ENCODE measurements around the gene ZSCAN5B.

The ZSCAN5B gene

DNA sequence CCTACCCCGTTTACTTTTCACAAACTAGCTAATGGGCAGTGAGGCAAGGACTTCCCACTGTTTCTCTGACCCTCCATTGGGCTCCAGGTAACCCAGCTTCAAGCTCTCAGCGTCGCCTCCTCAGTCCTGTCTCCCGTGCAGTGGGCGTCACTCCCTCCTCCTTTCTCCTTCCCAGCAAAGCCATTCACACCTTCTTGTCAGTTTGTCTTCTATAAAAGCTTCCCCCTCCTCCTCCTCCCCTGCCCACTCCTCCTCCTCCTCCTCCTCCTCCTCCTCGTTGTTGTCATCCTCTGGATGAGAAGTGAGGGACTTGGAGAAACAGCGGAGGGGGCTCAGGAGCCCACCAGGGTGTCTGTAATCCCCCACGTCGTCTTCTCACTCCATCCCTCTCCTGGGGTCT is 23.5 kb downstream of the ZSCAN5B start:
- TF ChIP-seq, protein P1, sequence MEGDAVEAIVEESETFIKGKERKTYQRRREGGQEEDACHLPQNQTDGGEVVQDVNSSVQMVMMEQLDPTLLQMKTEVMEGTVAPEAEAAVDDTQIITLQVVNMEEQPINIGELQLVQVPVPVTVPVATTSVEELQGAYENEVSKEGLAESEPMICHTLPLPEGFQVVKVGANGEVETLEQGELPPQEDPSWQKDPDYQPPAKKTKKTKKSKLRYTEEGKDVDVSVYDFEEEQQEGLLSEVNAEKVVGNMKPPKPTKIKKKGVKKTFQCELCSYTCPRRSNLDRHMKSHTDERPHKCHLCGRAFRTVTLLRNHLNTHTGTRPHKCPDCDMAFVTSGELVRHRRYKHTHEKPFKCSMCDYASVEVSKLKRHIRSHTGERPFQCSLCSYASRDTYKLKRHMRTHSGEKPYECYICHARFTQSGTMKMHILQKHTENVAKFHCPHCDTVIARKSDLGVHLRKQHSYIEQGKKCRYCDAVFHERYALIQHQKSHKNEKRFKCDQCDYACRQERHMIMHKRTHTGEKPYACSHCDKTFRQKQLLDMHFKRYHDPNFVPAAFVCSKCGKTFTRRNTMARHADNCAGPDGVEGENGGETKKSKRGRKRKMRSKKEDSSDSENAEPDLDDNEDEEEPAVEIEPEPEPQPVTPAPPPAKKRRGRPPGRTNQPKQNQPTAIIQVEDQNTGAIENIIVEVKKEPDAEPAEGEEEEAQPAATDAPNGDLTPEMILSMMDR (IDR thresholded peaks at IDR 0.05; ENCODE audit: borderline replicate concordance, insufficient read depth, low read depth, low read length), result no peak

DNA sequence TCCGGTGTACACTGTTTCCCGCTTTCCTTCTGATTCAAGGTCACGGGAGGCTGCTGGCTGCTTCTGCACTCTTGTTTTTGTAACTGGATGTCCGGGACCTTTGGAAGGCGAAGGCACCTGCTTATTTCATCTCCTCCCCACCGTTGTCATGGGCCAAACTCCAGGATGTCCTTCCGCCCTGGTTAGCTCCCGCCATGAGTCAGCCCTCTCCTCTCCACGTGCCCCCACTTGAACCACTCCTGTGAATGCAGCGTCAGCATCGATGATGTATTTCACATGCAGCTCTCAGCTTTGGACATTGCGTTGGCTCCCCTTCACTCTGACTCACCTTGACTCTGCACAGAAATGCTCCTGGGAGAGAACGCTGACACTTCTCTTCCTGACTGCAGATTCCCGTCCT is 27.3 kb downstream of the ZSCAN5B start:
- no peak overlapping the region for H3K4me3 ChIP-seq (ENCODE audit: low read depth, low read length)

More for the DNA sequence above, 23.5 kb downstream of the ZSCAN5B start:
- no peak overlapping the region for H3K4me3 ChIP-seq (ENCODE audit: low read depth, low read length)

DNA sequence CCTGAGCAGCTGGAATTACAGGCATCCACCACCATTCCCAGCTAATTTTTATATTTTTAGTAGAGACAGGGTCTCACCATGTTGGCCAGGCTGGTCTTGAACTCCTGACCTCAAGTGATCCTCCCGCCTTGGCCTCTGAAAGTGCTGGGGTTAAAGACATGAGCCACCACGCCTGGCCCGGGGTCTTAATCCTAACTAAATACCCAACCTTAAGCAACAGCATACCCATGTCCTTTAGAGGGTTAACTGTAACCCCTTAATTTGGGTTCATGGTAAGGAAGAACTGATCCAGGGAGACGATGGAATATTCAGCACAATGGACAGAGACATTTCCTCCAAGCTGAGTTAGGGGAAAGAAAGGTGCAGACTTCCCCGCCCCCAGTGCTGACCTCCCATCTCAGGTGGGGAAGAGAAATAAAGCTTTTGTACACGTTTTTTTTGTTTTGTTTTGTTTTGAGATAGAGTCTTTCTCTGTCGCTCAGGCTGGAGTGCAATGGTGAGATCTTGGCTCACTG is 30.5 kb downstream of the ZSCAN5B start:
- TF ChIP-seq, protein P1 (IDR thresholded peaks at IDR 0.05; ENCODE audit: borderline replicate concordance, insufficient read depth, low read depth, low read length), result no peak
- no peak overlapping the region for H3K4me3 ChIP-seq (ENCODE audit: low read depth, low read length)

More for the DNA sequence above, 27.3 kb downstream of the ZSCAN5B start:
- TF ChIP-seq, protein P1 (IDR thresholded peaks at IDR 0.05; ENCODE audit: borderline replicate concordance, insufficient read depth, low read depth, low read length), result no peak

DNA sequence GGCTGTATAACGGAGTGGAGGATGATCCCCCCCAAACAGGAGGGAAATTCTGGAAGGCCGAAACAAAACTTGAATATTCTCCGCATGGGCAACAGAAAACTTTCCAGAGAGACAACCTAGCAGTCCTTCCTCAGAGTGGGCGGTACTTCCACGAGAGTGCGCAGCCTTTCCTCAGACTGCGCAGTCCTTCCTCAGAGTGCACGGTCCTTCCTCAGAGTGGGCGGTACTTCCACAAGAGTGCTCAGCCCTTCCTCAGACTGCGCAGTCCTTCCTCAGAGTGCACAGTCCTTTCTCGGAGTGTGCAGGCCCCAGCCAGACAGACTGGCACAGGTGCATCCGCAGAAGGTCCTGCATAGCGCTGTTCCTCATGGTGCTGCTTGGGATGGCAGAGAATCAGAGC is 34.5 kb downstream of the ZSCAN5B start:
- TF ChIP-seq, protein P1 (IDR thresholded peaks at IDR 0.05; ENCODE audit: borderline replicate concordance, insufficient read depth, low read depth, low read length), result no peak
- no peak overlapping the region for H3K4me3 ChIP-seq (ENCODE audit: low read depth, low read length)

DNA sequence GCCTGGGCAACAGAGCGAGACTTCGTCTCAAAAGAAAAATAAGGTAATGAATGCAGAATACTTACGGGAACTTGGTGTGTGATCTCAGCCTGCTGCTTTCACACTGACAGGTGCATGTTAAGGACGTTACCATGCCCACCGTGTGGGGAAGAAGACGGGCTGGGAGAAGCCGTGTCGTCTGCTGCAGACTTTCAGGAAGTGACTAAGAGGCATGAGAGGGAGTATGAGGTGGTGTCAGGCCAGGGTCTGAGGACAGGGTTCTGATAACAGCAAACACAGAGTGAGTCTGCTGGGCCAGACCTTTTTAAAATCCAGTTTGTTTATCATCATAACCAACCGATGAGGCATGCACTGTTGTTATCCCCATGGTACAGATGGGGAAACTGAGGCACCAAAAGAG is 35.3 kb downstream of the ZSCAN5B start:
- H3K4me3 ChIP-seq (ENCODE audit: low read depth, low read length), result no peak overlapping the region
- TF ChIP-seq, protein P1 (IDR thresholded peaks at IDR 0.05; ENCODE audit: borderline replicate concordance, insufficient read depth, low read depth, low read length), result no peak

DNA sequence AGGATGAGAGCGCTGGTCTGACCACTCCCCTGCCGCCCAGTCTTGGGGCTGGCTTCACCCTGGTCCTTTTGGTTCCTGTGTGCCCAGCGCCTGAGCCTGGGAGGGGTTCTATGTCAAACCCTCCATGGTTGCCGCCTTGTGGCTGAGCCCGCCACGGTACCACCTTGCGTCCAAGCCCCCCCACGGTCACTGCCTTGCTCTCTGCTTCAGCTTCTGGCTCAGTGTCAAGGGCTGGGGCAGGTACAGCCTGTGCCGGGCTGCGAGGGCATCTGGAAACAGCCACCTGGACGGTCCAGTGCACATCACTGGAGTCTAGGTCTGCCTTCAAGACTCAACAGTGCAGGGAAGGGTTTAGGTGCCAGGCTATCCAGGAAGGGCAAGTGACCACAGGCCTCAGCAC is 36.0 kb downstream of the ZSCAN5B start:
- TF ChIP-seq, protein P1 (IDR thresholded peaks at IDR 0.05; ENCODE audit: borderline replicate concordance, insufficient read depth, low read depth, low read length), result no peak
- no peak overlapping the region for H3K4me3 ChIP-seq (ENCODE audit: low read depth, low read length)

DNA sequence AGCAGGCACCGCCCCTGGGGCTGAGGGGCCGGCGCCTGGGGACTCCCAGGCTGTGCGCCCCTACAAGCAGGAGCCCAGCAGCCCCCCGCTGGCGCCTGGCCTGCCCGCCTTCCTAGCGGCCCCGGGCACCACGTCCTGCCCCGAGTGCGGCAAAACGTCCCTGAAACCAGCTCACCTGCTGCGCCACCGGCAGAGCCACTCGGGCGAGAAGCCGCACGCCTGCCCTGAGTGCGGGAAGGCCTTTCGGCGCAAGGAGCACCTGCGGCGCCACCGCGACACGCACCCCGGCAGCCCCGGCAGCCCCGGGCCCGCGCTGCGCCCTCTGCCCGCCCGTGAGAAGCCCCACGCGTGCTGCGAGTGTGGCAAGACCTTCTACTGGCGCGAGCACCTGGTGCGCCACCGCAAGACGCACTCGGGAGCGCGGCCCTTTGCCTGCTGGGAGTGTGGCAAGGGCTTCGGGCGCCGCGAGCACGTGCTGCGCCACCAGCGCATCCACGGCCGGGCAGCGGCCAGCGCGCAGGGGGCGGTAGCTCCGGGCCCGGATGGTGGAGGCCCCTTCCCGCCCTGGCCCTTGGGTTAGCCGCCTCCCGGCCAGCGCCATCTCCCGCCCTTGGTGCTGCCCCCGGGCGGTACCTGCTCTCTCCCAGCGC is 37.8 kb downstream of the ZSCAN5B start:
- H3K4me3 ChIP-seq (ENCODE audit: low read depth, low read length), result no peak overlapping the region
- TF ChIP-seq, protein P1 (IDR thresholded peaks at IDR 0.05; ENCODE audit: borderline replicate concordance, insufficient read depth, low read depth, low read length), result no peak
